ENCODE results near the gene NAV1. TPM values are rescaled to one million over a fixed set of nuclear protein-coding genes. Genes with fewer than 3 reads are reported as not detected.

NAV1 gene
- total RNA-seq, 4 donors from 2014 or later: 13.0 to 40.6 (median 16.9) TPM

GRCh38 chr1:201565771-201566528, 27.0 kb downstream of the NAV1 start:
- in situ Hi-C loops (cut with MboI; ENCODE audit: low pct_ligation_motif_present in 1 of 4, low pct_unique_long_range_greater_than_20kb in 1 of 4, low sequenced_read_pairs in 3 of 4): loop anchor here in 2 of 4 donors (5.0 to 25.0 kb wide), 4 partner anchors 129 to 221 kb away; no protein-coding TSS in a partner anchor

GRCh38 chr1:201566529-201566823, 27.5 kb downstream of the NAV1 start:
- Histone ChIP-seq H3K27ac (peak overlapping the region in 1 of 4 donors; percentile 47), H3K4me1 (peaks cover 0 to 18% (median 6%) of the 10 kb centered on the region in 4 donors), H3K36me3 (no peaks in the 10 kb centered on the region), H3K4me3 (no peak overlapping the region), H3K27me3 (no peaks in the 10 kb centered on the region), H3K9me3 (no peaks in the 10 kb centered on the region)
- TF ChIP-seq, protein P1, sequence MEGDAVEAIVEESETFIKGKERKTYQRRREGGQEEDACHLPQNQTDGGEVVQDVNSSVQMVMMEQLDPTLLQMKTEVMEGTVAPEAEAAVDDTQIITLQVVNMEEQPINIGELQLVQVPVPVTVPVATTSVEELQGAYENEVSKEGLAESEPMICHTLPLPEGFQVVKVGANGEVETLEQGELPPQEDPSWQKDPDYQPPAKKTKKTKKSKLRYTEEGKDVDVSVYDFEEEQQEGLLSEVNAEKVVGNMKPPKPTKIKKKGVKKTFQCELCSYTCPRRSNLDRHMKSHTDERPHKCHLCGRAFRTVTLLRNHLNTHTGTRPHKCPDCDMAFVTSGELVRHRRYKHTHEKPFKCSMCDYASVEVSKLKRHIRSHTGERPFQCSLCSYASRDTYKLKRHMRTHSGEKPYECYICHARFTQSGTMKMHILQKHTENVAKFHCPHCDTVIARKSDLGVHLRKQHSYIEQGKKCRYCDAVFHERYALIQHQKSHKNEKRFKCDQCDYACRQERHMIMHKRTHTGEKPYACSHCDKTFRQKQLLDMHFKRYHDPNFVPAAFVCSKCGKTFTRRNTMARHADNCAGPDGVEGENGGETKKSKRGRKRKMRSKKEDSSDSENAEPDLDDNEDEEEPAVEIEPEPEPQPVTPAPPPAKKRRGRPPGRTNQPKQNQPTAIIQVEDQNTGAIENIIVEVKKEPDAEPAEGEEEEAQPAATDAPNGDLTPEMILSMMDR (IDR thresholded peaks at IDR 0.05): no peak
- no peak for TF ChIP-seq EP300 (IDR thresholded peaks at IDR 0.05; ENCODE audit: low read depth)
- no peak for TF ChIP-seq POLR2AphosphoS5 (IDR thresholded peaks at IDR 0.05)
- no peak for TF ChIP-seq POLR2A (IDR thresholded peaks at IDR 0.05)
- intact Hi-C loops (cut with DNase I; ENCODE audit: low total_unique reads) (loop anchor here (10.0 kb wide), 1 partner anchor 228 kb away; no protein-coding TSS in a partner anchor), in situ Hi-C loops (cut with MboI; ENCODE audit: low pct_ligation_motif_present in 1 of 4, low pct_unique_long_range_greater_than_20kb in 1 of 4, low sequenced_read_pairs in 3 of 4) (loop anchor here in 2 of 4 donors (5.0 to 25.0 kb wide), 4 partner anchors 128 to 221 kb away; no protein-coding TSS in a partner anchor)
- 60 to 80% methylated on average over 2 of the region's 2 CpGs for WGBS, 2 donors (ENCODE audit: low coverage in 1 of 2)
- no peak for DNase-seq

More at GRCh38 chr1:201565771-201566528, 27.0 kb downstream of the NAV1 start:
- Histone ChIP-seq H3K36me3 (no peaks in the 10 kb centered on the region), H3K4me1 (peaks cover 0 to 18% (median 6%) of the 10 kb centered on the region in 4 donors), H3K27me3 (no peaks in the 10 kb centered on the region), H3K9me3 (no peaks in the 10 kb centered on the region), H3K27ac (peak overlapping the region in 3 of 4 donors; percentile 18 to 47 (median 44)), H3K4me3 (no peak overlapping the region)
- intact Hi-C loops (cut with DNase I; ENCODE audit: low total_unique reads): loop anchor here (10.0 kb wide), 1 partner anchor 229 kb away; no protein-coding TSS in a partner anchor
- WGBS, 2 donors (ENCODE audit: low coverage in 1 of 2): 87 to 92% methylated on average over 2 to 12 of the region's 12 CpGs
- DNase-seq: no peak
- TF ChIP-seq, protein P1 (IDR thresholded peaks at IDR 0.05): no peak
- TF ChIP-seq POLR2AphosphoS5 (IDR thresholded peaks at IDR 0.05) (no peak), EP300 (IDR thresholded peaks at IDR 0.05; ENCODE audit: low read depth) (no peak), POLR2A (IDR thresholded peaks at IDR 0.05) (no peak)

DNA sequence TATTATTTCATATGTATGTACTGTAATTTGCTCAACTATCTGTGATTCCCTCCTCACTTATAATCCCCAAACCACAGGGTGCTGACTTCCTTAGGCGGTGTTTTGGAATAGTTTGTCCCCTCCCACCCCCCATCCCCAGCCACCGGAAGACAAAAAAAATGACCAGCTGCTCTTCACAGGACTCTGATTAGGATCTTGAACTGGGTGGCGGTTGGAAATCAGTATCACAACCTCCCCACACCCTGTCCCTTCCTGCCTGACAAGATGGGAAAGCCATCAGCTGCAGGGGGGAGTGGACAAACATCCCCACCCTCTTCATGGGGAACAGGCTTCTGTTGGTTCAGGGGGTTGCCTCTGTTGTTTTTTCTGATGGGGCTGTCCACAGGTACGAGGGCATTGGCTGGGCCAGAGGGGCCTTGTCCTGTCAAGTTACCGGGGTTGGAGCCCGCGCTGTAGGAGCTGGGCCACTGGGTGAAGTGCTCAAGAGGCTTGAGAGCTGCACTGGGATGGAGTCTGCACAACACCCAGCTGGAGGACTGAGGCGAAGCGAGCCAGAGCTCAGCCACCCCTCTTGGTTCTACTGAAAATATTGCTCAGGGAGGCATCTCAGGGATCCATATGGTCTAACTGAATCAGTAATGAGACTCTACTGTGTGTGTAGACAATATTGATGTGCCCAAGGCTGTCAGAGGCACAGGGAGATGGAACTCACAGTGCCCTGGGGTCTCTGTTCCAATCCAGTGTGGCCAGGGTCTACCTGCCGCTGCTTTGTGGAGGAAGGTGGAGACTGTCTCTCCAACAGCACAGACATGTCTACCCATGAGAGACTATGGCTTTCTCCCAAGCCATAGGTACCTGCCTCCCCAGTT, 28.2 kb downstream of the NAV1 start:
- H3K9me3 ChIP-seq: no peaks in the 10 kb centered on the region
- H3K4me1 ChIP-seq: peaks cover 0 to 15% (median 4%) of the 10 kb centered on the region in 4 donors
- WGBS, 2 donors (ENCODE audit: low coverage in 1 of 2): 37 to 81% methylated on average over 2 to 10 of the region's 10 CpGs
- no peak overlapping the region for H3K27ac ChIP-seq
- no peak for DNase-seq
- no peaks in the 10 kb centered on the region for H3K27me3 ChIP-seq
- in situ Hi-C loops (cut with MboI; ENCODE audit: low pct_ligation_motif_present in 1 of 4, low pct_unique_long_range_greater_than_20kb in 1 of 4, low sequenced_read_pairs in 3 of 4) (loop anchor here in 2 of 4 donors (5.0 to 25.0 kb wide), 4 partner anchors 128 to 220 kb away; no protein-coding TSS in a partner anchor), intact Hi-C loops (cut with DNase I; ENCODE audit: low total_unique reads) (loop anchor here (10.0 kb wide), 1 partner anchor 228 kb away; no protein-coding TSS in a partner anchor)
- TF ChIP-seq, protein P1 (IDR thresholded peaks at IDR 0.05): no peak
- TF ChIP-seq POLR2A (IDR thresholded peaks at IDR 0.05): no peak
- no peak for TF ChIP-seq EP300 (IDR thresholded peaks at IDR 0.05; ENCODE audit: low read depth)
- TF ChIP-seq POLR2AphosphoS5 (IDR thresholded peaks at IDR 0.05): no peak
- no peaks in the 10 kb centered on the region for H3K36me3 ChIP-seq
- H3K4me3 ChIP-seq: no peak overlapping the region
